ENCODE measurements around the gene KASH5.
"Not testable (repeated sequence)": the region's sequence is repeated elsewhere in the genome, so short reads cannot be mapped to it uniquely, and the experiment has no call there.

The KASH5 gene

DNA sequence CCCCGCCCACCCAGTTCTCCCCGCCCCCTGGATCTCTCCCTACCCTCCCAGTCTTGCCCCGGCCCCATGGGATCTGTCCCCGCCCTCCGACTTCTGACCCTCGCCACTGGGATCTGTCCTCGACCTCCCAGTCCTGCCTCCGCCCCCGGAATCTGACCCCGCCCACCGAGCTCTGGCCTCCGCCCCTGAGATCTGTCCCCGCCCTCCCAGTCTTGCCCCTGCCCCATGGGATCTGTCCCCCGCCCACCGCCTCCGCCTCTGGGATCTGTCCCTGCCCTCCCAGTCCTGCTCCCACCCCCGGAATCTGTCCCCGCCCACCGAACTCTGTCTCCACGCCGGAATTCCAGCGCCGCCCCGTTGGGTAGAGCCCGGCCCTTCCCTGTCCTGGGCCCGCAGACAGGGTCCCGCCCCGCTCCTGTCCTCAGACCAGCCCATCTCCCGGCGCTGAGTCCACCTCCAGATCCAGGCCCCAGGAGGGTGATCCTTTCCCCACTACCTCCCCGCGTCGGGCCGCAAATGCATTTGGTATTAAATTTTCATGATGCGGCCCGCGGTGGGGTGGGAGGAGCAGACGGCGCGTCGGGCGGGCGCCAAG, 54.8 kb downstream of the KASH5 start:
- TF ChIP-seq, protein P1, sequence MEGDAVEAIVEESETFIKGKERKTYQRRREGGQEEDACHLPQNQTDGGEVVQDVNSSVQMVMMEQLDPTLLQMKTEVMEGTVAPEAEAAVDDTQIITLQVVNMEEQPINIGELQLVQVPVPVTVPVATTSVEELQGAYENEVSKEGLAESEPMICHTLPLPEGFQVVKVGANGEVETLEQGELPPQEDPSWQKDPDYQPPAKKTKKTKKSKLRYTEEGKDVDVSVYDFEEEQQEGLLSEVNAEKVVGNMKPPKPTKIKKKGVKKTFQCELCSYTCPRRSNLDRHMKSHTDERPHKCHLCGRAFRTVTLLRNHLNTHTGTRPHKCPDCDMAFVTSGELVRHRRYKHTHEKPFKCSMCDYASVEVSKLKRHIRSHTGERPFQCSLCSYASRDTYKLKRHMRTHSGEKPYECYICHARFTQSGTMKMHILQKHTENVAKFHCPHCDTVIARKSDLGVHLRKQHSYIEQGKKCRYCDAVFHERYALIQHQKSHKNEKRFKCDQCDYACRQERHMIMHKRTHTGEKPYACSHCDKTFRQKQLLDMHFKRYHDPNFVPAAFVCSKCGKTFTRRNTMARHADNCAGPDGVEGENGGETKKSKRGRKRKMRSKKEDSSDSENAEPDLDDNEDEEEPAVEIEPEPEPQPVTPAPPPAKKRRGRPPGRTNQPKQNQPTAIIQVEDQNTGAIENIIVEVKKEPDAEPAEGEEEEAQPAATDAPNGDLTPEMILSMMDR (IDR thresholded peaks at IDR 0.05; ENCODE audit: control insufficient read depth, extremely low read depth, insufficient read depth): no peak
- DNase-seq (ENCODE audit: low read depth): peak; percentile 76
- peak overlapping the region; percentile 57 for H3K4me3 ChIP-seq (ENCODE audit: low read depth, low read length)

DNA sequence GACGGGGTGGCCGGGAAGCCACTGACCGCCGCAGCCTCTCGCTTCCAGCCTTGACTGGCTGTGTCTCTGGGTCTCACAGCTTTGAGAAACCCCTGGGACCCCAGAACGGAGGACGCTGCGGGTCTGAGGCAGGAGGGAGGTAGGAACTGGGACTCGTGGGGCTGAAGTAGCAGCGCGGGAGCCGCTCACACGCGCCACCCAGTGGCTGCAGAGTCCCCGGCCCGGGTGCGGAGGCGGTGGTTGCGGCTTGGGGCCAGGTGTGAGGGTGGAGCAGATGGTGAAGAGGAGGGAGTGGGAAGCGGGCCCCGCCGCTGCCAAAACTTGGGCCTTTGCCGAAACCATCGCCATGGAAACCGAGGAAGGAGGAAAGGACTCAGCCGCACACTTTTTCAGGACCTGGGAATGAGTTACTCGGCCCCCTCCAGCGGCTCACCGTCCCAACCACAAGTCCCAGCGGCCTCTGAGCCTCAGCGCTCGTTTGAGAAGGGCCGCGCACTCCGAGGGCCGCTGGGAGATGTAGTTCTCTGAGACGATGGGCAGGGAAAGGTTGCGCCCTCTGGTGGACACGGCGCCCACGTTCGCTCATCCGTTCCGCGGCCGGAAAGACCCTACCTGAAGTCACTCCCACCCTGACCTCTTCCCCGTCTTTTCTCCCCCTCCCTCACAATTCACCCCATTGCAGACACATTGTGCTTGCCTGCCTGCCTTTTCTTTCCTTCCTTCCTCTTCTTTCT, 55.5 kb downstream of the KASH5 start:
- TF ChIP-seq, protein P1 (IDR thresholded peaks at IDR 0.05; ENCODE audit: control insufficient read depth, extremely low read depth, insufficient read depth): peak; percentile 94
- peak; percentile 74 for DNase-seq (ENCODE audit: low read depth)
- peak overlapping the region; percentile 57 for H3K4me3 ChIP-seq (ENCODE audit: low read depth, low read length)

DNA sequence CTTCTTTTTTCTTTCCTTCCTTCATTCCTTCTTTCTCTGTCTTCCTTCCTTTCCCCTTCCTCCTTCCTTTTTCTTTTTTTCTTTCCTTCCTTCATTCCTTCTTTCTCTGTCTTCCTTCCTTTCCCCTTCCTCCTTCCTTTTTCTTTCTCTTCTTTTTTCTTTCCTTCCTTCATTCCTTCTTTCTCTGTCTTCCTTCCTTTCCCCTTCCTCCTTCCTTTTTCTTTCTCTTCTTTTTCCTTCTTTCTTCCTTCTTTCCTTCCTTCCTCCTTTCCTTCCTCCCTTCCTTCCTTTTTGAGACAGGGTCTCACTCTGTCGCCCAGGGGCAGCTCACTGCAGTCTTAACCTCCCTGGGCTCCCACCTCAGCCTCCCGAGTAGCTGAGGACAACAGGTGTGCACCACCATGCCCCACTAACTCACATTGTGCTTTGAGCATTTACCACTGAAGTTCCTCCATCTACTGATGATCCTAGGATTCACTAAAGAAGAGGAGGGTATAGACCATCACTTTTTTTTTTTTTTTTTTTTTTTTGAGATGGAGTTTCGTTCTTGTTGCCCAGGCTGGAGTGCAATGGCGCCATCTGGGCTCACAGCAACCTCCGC, 56.2 kb downstream of the KASH5 start:
- H3K4me3 ChIP-seq (ENCODE audit: low read depth, low read length); DNase-seq (ENCODE audit: low read depth): not testable (repeated sequence)

DNA sequence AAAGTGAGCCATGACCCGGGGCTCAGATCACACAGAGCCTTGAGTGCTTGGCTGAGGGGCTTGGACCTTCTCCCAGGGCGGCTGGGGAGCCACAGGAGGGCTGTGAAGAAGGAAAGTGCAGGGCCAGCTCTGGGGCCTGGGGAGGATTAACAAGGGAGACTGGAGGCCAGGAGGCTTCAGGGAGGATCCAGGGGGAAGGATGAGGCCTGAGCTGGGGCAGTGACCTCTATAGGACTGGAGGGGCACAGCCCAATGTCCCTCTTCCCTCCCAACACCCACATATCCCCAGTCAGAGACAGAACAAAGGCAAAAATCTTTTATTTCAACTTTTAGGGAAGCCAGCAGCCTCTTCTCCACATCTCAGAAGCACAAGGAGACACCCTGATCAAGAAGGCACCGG, 57.9 kb downstream of the KASH5 start:
- no peak overlapping the region for H3K4me3 ChIP-seq (ENCODE audit: low read depth, low read length)
- TF ChIP-seq, protein P1 (IDR thresholded peaks at IDR 0.05; ENCODE audit: control insufficient read depth, extremely low read depth, insufficient read depth): no peak
- no peak for DNase-seq (ENCODE audit: low read depth)

DNA sequence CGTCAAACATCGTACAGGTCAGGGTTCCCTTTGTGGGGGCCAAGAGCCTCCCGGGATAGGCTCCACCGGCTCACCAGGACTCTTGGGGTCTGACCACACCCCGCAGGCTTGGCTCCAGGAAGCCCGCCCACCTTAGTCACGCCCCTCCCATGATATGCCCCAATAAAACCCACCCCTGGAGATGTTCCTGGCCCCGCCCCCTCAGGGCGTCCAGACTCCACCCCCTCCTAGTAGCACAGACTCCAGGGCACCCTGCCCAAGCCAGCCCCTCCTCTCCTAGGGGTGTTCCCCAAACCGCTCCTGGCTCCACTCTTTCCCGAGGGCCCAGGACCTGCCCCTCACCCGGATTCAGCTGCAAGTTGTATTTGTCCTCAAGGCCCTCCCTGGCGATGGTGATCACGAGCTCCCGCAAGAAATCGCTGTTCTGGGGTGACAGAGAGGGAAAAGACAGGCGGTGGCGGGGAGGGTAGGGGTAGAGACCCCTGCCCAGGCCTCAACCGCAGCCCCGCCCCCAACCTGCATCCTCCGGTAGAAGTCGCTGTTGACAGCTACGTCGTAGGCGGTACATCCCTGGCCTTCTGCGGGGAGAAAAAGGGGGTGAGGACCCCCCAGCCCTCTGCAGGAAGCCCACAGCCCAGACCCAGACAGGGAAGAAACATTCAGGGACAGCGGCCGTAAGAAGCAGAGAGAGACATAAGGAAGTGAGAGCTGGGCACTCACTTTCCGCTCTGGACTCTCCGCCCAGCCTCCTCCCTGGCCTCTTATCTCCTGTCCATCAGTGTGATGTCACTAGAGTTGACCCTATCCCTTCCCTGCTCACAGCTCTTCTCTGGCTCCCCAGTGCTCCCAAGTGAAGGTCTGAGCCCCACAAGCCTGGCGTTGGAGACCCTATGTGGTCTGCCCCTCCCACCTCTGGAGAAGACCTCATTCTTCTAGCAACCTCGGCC, 59.7 kb downstream of the KASH5 start:
- no peak overlapping the region for H3K4me3 ChIP-seq (ENCODE audit: low read depth, low read length)
- TF ChIP-seq, protein P1 (IDR thresholded peaks at IDR 0.05; ENCODE audit: control insufficient read depth, extremely low read depth, insufficient read depth): no peak
- no peak for DNase-seq (ENCODE audit: low read depth)

DNA sequence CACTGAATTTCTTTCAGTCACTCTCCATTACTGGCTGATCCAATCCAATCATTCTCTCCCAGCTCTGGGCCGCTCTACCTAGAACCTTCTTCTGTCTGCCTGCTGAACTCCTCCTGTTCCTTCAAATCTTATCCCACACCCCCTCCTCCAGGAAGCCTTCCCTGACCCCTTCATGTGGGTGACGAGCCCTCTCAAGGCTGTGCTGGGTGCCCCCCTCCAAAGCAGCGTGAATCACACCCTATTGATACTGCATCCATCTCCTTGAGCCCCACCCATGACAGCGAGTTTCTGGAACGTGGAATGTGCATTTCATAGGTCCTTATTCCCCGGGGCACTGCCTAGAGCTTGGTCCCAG, 60.4 kb downstream of the KASH5 start:
- no peak overlapping the region for H3K4me3 ChIP-seq (ENCODE audit: low read depth, low read length)
- no peak for DNase-seq (ENCODE audit: low read depth)
- TF ChIP-seq, protein P1 (IDR thresholded peaks at IDR 0.05; ENCODE audit: control insufficient read depth, extremely low read depth, insufficient read depth): no peak

DNA sequence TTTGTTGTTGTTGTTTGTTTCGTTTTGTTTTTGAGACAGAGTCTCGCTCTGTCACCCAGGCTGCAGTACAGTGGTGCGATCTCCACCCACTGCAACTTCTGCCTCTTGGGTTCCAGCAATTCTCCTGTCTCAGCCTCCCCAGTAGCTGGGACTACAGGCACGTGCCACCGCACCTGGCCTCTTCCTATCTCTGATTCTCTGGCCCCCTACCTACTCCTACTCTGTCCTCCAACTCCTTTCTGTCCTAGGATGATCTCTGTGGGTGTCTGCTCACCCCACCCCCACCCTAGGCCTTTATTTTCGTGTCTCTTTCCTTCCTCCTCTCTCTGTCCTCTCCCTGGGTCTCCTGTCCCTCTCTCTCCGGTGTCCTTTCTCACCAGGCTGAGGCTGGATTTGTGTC, 62.4 kb downstream of the KASH5 start:
- TF ChIP-seq, protein P1 (IDR thresholded peaks at IDR 0.05; ENCODE audit: control insufficient read depth, extremely low read depth, insufficient read depth): no peak
- peak overlapping the region; percentile 78 for H3K4me3 ChIP-seq (ENCODE audit: low read depth, low read length)
- DNase-seq (ENCODE audit: low read depth): no peak
